ENCODE data around the gene RNF212B. TPM values are rescaled to one million over a fixed set of nuclear protein-coding genes. Genes with fewer than 3 reads are reported as not detected.
A peak's percentile ranks its signal among the peaks of the same experiment; 100 is the strongest.

RNF212B gene
- total and polyA plus RNA-seq, 2 of the 13 experiments (the other 11 are each of a cell fraction or from before 2014, with no cell fraction given) = 0.05 TPM; not detected in 1

DNA sequence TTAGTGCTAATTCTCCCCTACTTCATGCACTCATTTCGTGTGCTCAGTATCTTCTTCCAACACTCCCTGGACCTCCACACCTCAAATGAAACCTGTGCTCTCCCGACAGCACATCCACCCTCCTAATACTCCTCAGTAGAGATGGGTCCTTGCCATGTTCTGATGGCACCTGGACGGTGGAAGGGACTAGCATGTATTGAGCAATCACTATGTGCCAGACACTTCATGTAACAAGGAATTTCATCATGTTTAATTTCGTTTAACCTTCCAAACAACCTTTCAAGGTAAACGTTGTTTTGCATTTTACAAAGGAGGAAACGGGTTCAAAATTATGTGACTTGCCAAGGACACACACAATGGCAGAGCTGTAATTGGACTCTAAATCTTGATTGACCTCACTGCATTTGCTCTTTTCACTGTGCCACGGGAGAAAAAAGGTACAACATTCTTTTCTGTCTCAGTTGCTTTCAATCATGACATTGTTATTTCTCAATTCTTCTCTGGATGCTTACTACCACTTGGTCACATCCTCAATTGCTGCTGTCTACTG, 42.1 kb upstream of the RNF212B start:
- Histone ChIP-seq H3K4me1 (ENCODE audit: insufficient read depth, low read length) (peaks cover 24% of the 10 kb centered on the region), H3K9me3 (ENCODE audit: low read length) (no peaks in the 10 kb centered on the region), H3K36me3 (replicated peaks in 1 of 2; ENCODE audit: control insufficient read depth in 1 of 2, insufficient read depth in 2 of 2, low read length in 2 of 2) (no peaks in the 10 kb centered on the region), H3K4me2 (ENCODE audit: low read depth, low read length) (no peak overlapping the region), H3K79me2 (ENCODE audit: insufficient read depth, low read length) (no peaks in the 10 kb centered on the region), H3K9ac (ENCODE audit: insufficient read depth, low read depth, low read length) (no peak overlapping the region), H3K27me3 (ENCODE audit: control insufficient read depth in 1 of 2, insufficient read depth in 2 of 2, low read length in 2 of 2) (0 out of 5 replicates have a peak, but pooled peaks cover 0 to 3% of the 10 kb centered on the region in 2 experiments), H3K27ac (ENCODE audit: extremely low read length, insufficient read depth, low read length) (no peak overlapping the region), H4K20me1 (ENCODE audit: insufficient read depth, low read length) (no peaks in the 10 kb centered on the region), H2AFZ (ENCODE audit: low read length) (no peak overlapping the region), H3K4me3 (replicated peaks in 1 of 3; ENCODE audit: insufficient read depth in 1 of 3, low read depth in 2 of 3, low read length in 3 of 3) (no peak overlapping the region)
- intact Hi-C loops (cut with micrococcal nuclease; ENCODE audit: unreplicated experiment) = no loop called here
- peak; percentile 49 for ATAC-seq
- FAIRE-seq = no peak
- WGBS (ENCODE audit: low lambda C conversion rate) = 11% methylated on average over 7 of the region's 7 CpGs
- POLR2A ChIA-PET = interaction anchor here (1.3 kb wide), 1 partner anchor 101 kb away, joined by 4 read pairs; the partner anchor contains the start of genes ACIN1 and C14orf119
- CTCF ChIA-PET (ENCODE audit: low intra/inter-chr PET ratio, low total read pairs) = no interaction called here
- peak; percentile 35 for DNase-seq (ENCODE audit: low spot score)
- no TSS peak for BruUV-seq (replicated peaks)
- in situ Hi-C loops (cut with HindIII; ENCODE audit: extremely low pct_ligation_motif_present, low pct_unique_long_range_greater_than_20kb) = no loop called here
- TF ChIP-seq HNF1A (IDR thresholded peaks at IDR 0.05; ENCODE audit: low read depth) (no peak), HNF1A (CRISPR knock-in tag; IDR thresholded peaks at IDR 0.05; ENCODE audit: borderline replicate concordance) (0 out of 2 replicates have a peak, but pooled peaks have one; percentile 23), ZNF224 (CRISPR knock-in tag; IDR thresholded peaks at IDR 0.05) (no peak), THAP11 (CRISPR knock-in tag; IDR thresholded peaks at IDR 0.05) (no peak), FOXA3 (CRISPR knock-in tag; IDR thresholded peaks at IDR 0.05) (peak; percentile 24; the same call in 1 of the 2 replicates), ZNF235 (CRISPR knock-in tag; IDR thresholded peaks at IDR 0.05; ENCODE audit: borderline replicate concordance) (no peak), YY1 (IDR thresholded peaks at IDR 0.05; ENCODE audit: insufficient read depth, insufficient replicate concordance, low read depth, low read length) (no peak)
- TF ChIP-seq, protein P1, sequence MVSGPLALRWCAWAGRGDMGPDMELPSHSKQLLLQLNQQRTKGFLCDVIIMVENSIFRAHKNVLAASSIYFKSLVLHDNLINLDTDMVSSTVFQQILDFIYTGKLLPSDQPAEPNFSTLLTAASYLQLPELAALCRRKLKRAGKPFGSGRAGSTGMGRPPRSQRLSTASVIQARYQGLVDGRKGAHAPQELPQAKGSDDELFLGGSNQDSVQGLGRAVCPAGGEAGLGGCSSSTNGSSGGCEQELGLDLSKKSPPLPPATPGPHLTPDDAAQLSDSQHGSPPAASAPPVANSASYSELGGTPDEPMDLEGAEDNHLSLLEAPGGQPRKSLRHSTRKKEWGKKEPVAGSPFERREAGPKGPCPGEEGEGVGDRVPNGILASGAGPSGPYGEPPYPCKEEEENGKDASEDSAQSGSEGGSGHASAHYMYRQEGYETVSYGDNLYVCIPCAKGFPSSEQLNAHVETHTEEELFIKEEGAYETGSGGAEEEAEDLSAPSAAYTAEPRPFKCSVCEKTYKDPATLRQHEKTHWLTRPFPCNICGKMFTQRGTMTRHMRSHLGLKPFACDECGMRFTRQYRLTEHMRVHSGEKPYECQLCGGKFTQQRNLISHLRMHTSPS (CRISPR knock-in tag; IDR thresholded peaks at IDR 0.05; ENCODE audit: low read depth) = no peak
- TF ChIP-seq, protein P2, sequence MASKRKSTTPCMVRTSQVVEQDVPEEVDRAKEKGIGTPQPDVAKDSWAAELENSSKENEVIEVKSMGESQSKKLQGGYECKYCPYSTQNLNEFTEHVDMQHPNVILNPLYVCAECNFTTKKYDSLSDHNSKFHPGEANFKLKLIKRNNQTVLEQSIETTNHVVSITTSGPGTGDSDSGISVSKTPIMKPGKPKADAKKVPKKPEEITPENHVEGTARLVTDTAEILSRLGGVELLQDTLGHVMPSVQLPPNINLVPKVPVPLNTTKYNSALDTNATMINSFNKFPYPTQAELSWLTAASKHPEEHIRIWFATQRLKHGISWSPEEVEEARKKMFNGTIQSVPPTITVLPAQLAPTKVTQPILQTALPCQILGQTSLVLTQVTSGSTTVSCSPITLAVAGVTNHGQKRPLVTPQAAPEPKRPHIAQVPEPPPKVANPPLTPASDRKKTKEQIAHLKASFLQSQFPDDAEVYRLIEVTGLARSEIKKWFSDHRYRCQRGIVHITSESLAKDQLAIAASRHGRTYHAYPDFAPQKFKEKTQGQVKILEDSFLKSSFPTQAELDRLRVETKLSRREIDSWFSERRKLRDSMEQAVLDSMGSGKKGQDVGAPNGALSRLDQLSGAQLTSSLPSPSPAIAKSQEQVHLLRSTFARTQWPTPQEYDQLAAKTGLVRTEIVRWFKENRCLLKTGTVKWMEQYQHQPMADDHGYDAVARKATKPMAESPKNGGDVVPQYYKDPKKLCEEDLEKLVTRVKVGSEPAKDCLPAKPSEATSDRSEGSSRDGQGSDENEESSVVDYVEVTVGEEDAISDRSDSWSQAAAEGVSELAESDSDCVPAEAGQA (IDR thresholded peaks at IDR 0.05; ENCODE audit: low read depth) = no peak
- TF ChIP-seq, protein P2 (CRISPR knock-in tag; IDR thresholded peaks at IDR 0.05; ENCODE audit: borderline replicate concordance) = no peak

Measured in HepG2 (cell line).